ENCODE results near the gene IDH1.

The IDH1 gene

DNA sequence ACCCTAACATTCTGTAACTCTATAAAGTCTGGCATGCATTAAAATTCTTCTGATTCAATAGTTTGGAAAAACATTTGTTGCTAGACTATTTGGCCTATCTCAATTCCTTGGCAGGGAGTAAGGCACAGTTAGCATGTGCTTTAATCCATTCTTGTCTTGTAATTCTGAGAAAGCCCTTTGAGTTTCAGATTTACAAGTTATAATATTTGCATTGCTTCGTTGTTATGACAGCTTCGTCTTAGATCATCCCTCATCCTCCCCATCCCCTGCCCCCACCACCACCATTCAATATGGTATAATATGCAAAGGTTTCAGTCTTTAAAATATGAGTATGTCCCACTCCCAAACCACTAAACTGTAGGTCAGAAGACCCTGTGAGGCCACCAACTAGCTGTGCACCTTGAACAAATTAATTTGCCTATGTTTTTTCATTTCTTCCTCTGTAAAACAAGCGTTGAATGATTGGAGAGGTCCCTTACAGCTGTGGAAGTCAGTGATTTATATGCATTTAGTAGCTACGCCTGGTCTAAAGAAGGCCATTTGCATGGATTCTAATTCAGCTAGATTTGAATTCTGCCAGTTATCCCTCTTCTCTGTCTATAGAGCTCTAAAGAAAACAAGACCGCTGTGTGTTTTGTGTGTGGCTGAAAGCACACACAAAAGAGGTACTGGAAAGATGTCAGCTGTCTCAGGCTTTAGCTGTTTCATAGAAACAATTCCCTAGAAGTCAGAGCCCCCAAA is 65.6 kb downstream of the IDH1 start:
- H3K27ac ChIP-seq = no peak overlapping the region
- no peak for DNase-seq (ENCODE audit: low read depth, low spot score)
- no peaks in the 10 kb centered on the region for H3K36me3 ChIP-seq (ENCODE audit: insufficient read depth, low read length)
- TF ChIP-seq EZH2 (IDR thresholded peaks at IDR 0.05) (no peak), POLR2AphosphoS5 (IDR thresholded peaks at IDR 0.05; ENCODE audit: borderline replicate concordance, low read depth, low read length) (no peak), FOXP2 (optimal IDR thresholded peaks at IDR 0.05; ENCODE audit: control extremely low read depth, extremely low read length, insufficient read depth) (no peak)
- no peak overlapping the region for H3K4me3 ChIP-seq
- H3K9me3 ChIP-seq (ENCODE audit: low read depth, low read length) = no peaks in the 10 kb centered on the region
- no peak overlapping the region for H3K9ac ChIP-seq (ENCODE audit: insufficient read length)

GRCh38 chr2:208186893-208187292 is 68.0 kb downstream of the IDH1 start:
- H3K9me3 ChIP-seq (ENCODE audit: low read depth, low read length) = no peaks in the 10 kb centered on the region
- DNase-seq (ENCODE audit: low read depth, low spot score) = no peak
- H3K27ac ChIP-seq = no peak overlapping the region
- no peaks in the 10 kb centered on the region for H3K36me3 ChIP-seq (ENCODE audit: insufficient read depth, low read length)
- no peak overlapping the region for H3K9ac ChIP-seq (ENCODE audit: insufficient read length)
- no peak overlapping the region for H3K4me3 ChIP-seq
- no peak for TF ChIP-seq POLR2AphosphoS5 (IDR thresholded peaks at IDR 0.05; ENCODE audit: borderline replicate concordance, low read depth, low read length)
- no peak for TF ChIP-seq EZH2 (IDR thresholded peaks at IDR 0.05)
- no peak for TF ChIP-seq FOXP2 (optimal IDR thresholded peaks at IDR 0.05; ENCODE audit: control extremely low read depth, extremely low read length, insufficient read depth)

DNA sequence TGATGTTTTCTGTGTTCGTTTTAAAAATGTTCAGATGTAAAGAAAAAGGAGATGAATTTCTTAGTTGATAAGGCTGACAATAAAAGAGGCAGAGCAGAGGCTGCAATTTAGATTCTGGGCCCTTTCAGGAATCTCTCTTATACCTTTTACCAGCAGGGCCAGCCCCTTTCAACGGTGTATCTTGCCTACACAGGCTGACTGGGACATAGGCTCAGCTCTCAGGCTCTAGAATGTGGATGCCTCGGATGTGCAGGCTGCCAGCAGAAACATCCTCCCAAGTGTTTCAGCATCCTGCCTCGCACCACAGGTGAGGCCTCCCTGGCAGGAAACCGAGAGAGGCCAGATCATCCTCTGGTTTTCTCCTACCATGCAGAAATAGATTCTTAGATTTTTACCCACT is 68.4 kb downstream of the IDH1 start:
- DNase-seq (ENCODE audit: low read depth, low spot score) = no peak
- Histone ChIP-seq H3K9me3 (ENCODE audit: low read depth, low read length) (no peaks in the 10 kb centered on the region), H3K27ac (no peak overlapping the region), H3K4me3 (no peak overlapping the region), H3K36me3 (ENCODE audit: insufficient read depth, low read length) (no peaks in the 10 kb centered on the region), H3K9ac (ENCODE audit: insufficient read length) (no peak overlapping the region)
- TF ChIP-seq FOXP2 (optimal IDR thresholded peaks at IDR 0.05; ENCODE audit: control extremely low read depth, extremely low read length, insufficient read depth) = no peak
- no peak for TF ChIP-seq EZH2 (IDR thresholded peaks at IDR 0.05)
- no peak for TF ChIP-seq POLR2AphosphoS5 (IDR thresholded peaks at IDR 0.05; ENCODE audit: borderline replicate concordance, low read depth, low read length)
